ENCODE data around the gene POLR2E. TPM values are rescaled to one million over a fixed set of nuclear protein-coding genes. Genes with fewer than 3 reads are reported as not detected.

Gene POLR2E
- total RNA-seq, 1 donor from 2014 or later: 213 TPM

GRCh38 chr19:1066748-1067340 is 28.3 kb downstream of the POLR2E start, which contains the start of gene ARHGAP45:
TSS of gene ARHGAP45 (plus strand) at chr19:1067167. CDS start at chr19:1067406, 239 bp downstream.
- no peak for DNase-seq (ENCODE audit: low read depth)

DNA sequence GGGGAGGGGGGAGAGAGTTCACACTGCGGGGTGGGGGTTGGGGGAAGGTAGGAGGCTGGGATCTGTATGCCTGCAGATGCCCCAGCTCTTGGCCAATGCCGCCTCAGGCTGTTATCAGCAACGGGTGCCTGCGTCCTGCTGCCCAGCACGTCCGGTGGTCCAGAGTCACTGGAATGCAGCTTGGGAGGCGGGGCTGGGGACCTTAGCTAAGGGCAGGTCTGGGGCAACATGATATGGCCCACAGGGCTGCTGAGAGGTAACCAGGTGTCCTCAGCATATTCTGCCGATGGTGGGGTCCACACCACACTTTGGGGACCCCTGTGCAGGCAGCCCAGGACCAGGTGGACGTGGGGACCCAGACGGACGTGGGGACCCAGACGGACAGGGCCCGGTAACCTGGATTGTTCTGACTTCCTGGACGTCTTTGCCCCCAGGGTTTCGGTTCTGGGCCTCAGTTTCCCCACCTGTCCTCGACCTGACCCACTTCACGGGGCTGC is 28.9 kb downstream of the POLR2E start:
- DNase-seq (ENCODE audit: low read depth): no peak

GRCh38 chr19:1065606-1066109 is 29.5 kb downstream of the POLR2E start:
- DNase-seq (ENCODE audit: low read depth): no peak

GRCh38 chr19:1064661-1065605 is 30.2 kb downstream of the POLR2E start:
- no peak for DNase-seq (ENCODE audit: low read depth)

DNA sequence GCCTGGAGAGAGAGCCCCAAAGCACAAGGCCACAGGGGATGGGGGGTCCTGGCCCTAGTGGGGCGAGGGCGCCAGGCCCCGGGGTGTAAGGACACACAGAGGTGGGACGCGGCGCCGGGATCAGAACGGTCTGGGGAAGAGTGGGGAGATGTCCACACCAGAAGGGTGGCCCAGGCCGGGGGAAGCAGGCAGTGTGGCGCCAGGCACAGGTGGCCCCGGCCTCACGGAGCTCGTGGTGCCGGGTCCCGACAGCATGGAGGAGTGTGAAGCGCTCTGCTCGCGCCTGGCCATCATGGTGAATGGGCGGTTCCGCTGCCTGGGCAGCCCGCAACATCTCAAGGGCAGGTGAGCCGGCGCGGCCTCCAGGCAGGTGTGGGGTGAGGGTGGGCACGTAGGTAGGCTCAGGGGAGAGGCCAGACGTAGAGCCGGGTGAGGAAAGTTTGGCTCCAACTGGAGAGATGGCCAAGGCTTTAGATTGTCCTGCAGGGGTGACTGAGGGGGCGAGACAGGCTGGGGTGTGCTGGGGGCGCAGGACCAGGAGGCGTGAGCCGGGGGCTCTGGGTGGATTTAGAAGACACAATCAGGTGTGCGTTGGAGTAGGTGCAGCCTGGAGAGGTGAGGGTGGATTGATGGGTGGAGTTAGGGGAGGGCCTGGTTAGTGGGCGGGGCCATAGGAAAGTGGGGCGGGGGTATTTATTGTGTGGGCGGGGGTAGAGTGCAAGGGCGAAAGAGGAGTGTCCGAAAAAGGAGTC is 31.1 kb downstream of the POLR2E start:
- DNase-seq (ENCODE audit: low read depth): no peak

DNA sequence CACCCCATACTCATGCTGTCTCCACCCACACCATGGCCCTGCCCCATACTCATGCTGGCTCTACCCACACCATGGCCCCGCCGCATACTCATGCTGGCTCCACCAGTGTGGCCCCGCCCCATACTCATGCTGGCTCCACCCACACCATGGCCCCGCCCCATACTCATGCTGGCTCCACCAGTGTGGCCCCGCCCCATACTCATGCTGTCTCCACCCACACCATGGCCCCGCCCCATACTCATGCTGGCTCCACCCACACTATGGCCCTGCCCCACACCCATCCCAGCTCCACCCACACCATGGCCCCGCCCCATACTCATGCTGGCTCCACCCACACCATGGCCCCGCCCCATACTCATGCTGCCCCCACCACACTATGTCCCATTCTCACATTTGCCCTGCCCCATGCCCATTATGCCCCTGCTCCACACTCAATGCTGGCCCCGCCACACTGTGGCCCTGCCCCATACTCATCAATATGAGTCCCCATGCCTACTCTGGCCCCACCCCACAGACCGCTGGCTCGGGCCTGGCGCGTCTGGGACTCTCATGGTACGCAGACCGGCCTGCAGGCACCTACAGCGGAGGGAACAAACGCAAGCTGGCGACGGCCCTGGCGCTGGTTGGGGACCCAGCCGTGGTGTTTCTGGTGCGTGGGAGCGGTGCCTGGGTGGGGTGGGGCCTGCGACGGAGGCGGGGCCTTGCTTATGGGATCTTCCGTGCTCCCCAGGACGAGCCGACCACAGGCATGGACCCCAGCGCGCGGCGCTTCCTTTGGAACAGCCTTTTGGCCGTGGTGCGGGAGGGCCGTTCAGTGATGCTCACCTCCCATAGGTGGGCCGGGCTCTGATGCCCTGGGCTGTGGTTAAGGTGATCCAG is 31.9 kb downstream of the POLR2E start:
- no peak for DNase-seq (ENCODE audit: low read depth)

- no peak for DNase-seq (ENCODE audit: low read depth)
Measured at GRCh38 chr19:1062387-1063029, 32.7 kb downstream of the POLR2E start.

GRCh38 chr19:1061987-1062386 is 33.2 kb downstream of the POLR2E start:
- DNase-seq (ENCODE audit: low read depth): no peak

GRCh38 chr19:1060689-1061088 is 34.5 kb downstream of the POLR2E start:
- DNase-seq (ENCODE audit: low read depth): no peak

DNA sequence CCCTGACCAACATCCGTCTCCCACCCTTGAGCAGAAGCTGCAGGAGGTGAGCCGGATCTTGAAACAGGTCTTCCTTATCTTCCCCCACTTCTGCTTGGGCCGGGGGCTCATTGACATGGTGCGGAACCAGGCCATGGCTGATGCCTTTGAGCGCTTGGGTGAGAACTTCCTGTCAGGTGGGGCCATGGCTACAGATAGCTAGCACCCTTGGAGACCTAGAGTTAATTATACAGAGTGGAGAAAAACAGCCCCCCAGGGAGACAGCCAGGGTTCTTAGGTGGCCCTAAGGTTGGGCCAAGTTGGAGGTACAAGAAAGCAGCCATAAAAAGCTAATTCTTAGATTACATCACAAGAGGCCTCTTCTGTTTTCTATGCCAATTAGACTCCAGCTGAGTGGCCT is 37.1 kb downstream of the POLR2E start:
- no peak for DNase-seq (ENCODE audit: low read depth)

- DNase-seq (ENCODE audit: low read depth): peak; percentile 61
Measured at GRCh38 chr19:1057176-1057855, 37.9 kb downstream of the POLR2E start.

DNA sequence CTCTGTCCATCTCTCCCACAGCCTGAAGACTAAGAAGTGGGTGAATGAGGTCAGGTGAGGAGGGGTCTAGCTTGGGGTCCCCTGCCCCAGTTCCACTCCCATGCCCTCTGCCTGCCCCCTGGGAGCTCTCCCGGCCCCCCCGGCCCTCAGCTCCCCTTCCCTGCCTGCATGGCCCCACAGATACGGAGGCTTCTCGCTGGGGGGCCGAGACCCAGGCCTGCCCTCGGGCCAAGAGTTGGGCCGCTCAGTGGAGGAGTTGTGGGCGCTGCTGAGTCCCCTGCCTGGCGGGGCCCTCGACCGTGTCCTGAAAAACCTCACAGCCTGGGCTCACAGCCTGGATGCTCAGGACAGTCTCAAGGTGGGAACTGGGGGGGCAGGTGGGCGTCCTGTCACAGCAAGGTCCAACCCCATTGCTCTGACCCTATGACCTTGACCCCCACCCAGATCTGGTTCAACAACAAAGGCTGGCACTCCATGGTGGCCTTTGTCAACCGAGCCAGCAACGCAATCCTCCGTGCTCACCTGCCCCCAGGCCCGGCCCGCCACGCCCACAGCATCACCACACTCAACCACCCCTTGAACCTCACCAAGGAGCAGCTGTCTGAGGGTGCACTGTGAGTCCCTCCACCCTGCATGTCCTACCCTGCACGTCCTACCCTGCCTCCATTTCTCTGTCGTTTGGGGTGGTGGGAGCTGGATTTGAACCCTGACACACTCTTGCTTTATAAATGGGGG is 39.1 kb downstream of the POLR2E start:
- no peak for DNase-seq (ENCODE audit: low read depth)

DNA sequence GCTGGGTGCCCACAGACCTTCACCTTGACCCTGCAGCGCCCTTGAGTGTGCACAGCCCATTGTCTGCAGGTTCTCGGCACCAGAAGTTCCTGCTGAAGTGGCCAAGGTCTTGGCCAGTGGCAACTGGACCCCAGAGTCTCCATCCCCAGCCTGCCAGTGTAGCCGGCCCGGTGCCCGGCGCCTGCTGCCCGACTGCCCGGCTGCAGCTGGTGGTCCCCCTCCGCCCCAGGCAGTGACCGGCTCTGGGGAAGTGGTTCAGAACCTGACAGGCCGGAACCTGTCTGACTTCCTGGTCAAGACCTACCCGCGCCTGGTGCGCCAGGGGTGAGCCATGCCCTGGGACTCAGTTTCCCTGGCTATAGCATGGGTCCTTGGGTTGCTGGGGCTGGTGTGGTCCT is 40.1 kb downstream of the POLR2E start:
- no peak for DNase-seq (ENCODE audit: low read depth)

- no peak for DNase-seq (ENCODE audit: low read depth)
Measured at GRCh38 chr19:1054102-1055027, 40.8 kb downstream of the POLR2E start.

- DNase-seq (ENCODE audit: low read depth): no peak
Measured at GRCh38 chr19:1053176-1054101, 41.7 kb downstream of the POLR2E start.

DNA sequence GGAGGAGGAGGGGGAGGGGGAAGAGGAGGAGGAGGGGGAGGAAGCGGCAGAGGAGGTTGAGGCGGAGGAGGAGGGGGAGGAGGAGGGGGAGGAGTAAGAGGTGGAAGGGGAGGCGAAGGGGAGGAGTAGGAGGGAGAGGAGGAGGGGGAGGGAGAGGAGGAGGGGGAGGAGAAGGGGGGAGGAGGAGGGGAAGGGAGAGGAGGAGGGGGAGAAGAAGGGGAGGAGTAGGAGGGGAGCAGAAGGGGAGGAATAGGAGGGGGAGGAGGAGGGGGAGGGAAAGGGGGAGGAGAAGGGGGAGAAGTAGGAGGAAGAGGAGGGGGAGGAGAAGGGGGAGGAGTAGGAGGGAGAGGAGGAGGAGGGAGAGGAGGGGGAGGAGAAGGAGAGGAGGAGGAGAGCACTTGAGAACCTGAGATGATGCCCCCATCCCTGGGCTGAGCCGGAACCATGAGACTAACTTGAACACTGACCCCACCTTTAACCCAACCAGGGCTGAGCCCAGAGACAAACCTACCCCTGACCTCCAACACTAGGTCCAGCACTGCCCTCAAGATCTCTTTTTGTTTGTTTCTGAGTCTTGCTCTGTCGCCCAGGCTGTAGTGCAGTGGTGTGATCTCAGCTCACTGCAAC is 42.7 kb downstream of the POLR2E start:
- no peak for DNase-seq (ENCODE audit: low read depth)
